Measurements from ENCODE around the gene SLC25A11. TPM values are rescaled to one million over a fixed set of nuclear protein-coding genes. Genes with fewer than 3 reads are reported as not detected.

The SLC25A11 gene
- total RNA-seq, 4 donors from 2014 or later: 38.9 to 74.2 (median 47.1) TPM

- ATAC-seq (ENCODE audit: low FRiP score) (no peak), DNase-seq (ENCODE audit: low spot score) (no peak)
- no peak for TF ChIP-seq CTCF (IDR thresholded peaks at IDR 0.05)
Measured at GRCh38 chr17:4955091-4955490, 15.2 kb upstream of the SLC25A11 start.

GRCh38 chr17:4953451-4953961 lies 13.7 kb upstream of the SLC25A11 start:
- no peak for TF ChIP-seq CTCF (IDR thresholded peaks at IDR 0.05)
- DNase-seq (ENCODE audit: low spot score) (no peak), ATAC-seq (ENCODE audit: low FRiP score) (no peak)

GRCh38 chr17:4951486-4951885 lies 11.6 kb upstream of the SLC25A11 start:
- no peak for TF ChIP-seq CTCF (IDR thresholded peaks at IDR 0.05)
- DNase-seq (ENCODE audit: low spot score) (no peak), ATAC-seq (ENCODE audit: low FRiP score) (no peak)

GRCh38 chr17:4950746-4951204 lies 10.9 kb upstream of the SLC25A11 start, which contains the start of gene ENO3:
Gene ENO3 (plus strand): TSS chr17:4951119. CDS start chr17:4951830, 711 bp downstream.
- DNase-seq (ENCODE audit: low spot score) (no peak), ATAC-seq (ENCODE audit: low FRiP score) (no peak)
- TF ChIP-seq CTCF (IDR thresholded peaks at IDR 0.05): no peak

GRCh38 chr17:4950075-4950745 lies 10.4 kb upstream of the SLC25A11 start:
- DNase-seq (ENCODE audit: low spot score) (no peak), ATAC-seq (ENCODE audit: low FRiP score) (peak; percentile 61)
- no peak for TF ChIP-seq CTCF (IDR thresholded peaks at IDR 0.05)

GRCh38 chr17:4949321-4950074 lies 9.7 kb upstream of the SLC25A11 start:
- ATAC-seq (ENCODE audit: low FRiP score) (peak; percentile 49), DNase-seq (ENCODE audit: low spot score) (no peak)
- no peak for TF ChIP-seq CTCF (IDR thresholded peaks at IDR 0.05)

Data from omental fat pad (tissue), 4 donors.